Osteoblast (primary cell): ENCODE data around the gene WWC1. TPM values are rescaled to one million over a fixed set of nuclear protein-coding genes. Genes with fewer than 3 reads are reported as not detected.
A peak's percentile ranks its signal among the peaks of the same experiment; 100 is the strongest.

Experiments used
- DNase-seq: peaks from one replicate; pipeline ENCODE4 v3.0.0; 2011; ENCODE audit warnings: low spot score, mixed read lengths; ENCODE audit not compliant: insufficient read length; ENCODE audit errors: missing footprints
- H2AFZ ChIP-seq: 2 replicates; pipeline ENCODE4 v1.6.0; 2011; ENCODE audit warnings: mild to moderate bottlenecking, low read length
- H3K27ac ChIP-seq: 2 replicates; pipeline ENCODE4 v1.5.1; 2011; ENCODE audit warnings: mild to moderate bottlenecking, low read depth, low read length, moderate library complexity
- H3K27me3 ChIP-seq: 2 replicates; pipeline ENCODE4 v1.6.0; 2012; ENCODE audit warnings: mild to moderate bottlenecking, control low read depth, inconsistent platforms, low read length, moderate library complexity; ENCODE audit not compliant: insufficient read depth
- H3K36me3 ChIP-seq: 2 replicates; pipeline ENCODE4 v1.5.1; 2011; ENCODE audit warnings: mild to moderate bottlenecking, low read length, control low read depth, moderate library complexity; ENCODE audit not compliant: insufficient read depth
- H3K4me1 ChIP-seq: 2 replicates; pipeline ENCODE4 v1.5.1; 2011; ENCODE audit warnings: mild to moderate bottlenecking, low read length, control low read depth, moderate library complexity; ENCODE audit not compliant: insufficient read depth
- H3K4me2 ChIP-seq: 2 replicates; pipeline ENCODE4 v1.6.0; 2011; ENCODE audit warnings: mild to moderate bottlenecking, low read length; ENCODE audit not compliant: insufficient read depth
- H3K4me3 ChIP-seq: fragments of 200-600 bp; sonication (generic); 3 replicates; pipeline ENCODE4 v1.5.1; 2012; ENCODE audit warnings: mild to moderate bottlenecking, low read length, inconsistent platforms; ENCODE audit not compliant: insufficient read depth
- H3K79me2 ChIP-seq: 2 replicates; pipeline ENCODE4 v1.6.0; 2012; ENCODE audit warnings: mild to moderate bottlenecking, low read length, control low read depth, inconsistent platforms; ENCODE audit not compliant: insufficient read depth
- H3K9me3 ChIP-seq: 2 replicates; pipeline ENCODE4 v1.5.1; 2011; ENCODE audit warnings: low read depth, low read length, control low read depth
- H4K20me1 ChIP-seq: 2 replicates; pipeline ENCODE4 v1.6.0; 2012; ENCODE audit warnings: mild to moderate bottlenecking, low read length, control low read depth; ENCODE audit not compliant: insufficient read depth
- CTCF ChIP-seq: IDR thresholded peaks from 2 replicates; pipeline ENCODE4 v1.5.1; 2011; ENCODE audit warnings: mild to moderate bottlenecking, low read depth, low read length, moderate library complexity; ENCODE audit errors: extremely low read depth
- total RNA-seq: library from RNA; depleted of rRNA; stranded (reverse); fragments of >200 nt; gene quantifications from 2 replicates; pipeline ENCODE4 v1.2.3, GENCODE V29; 2012

Gene WWC1
- total RNA-seq, 1 donor = 1.4 TPM

GRCh38 chr5:168364750-168365550, 73.5 kb downstream of the WWC1 start:
- H3K4me3 ChIP-seq = peak overlapping the region; percentile 36
- H3K4me1 ChIP-seq = peaks cover 32% of the 10 kb centered on the region
- no peaks in the 10 kb centered on the region for H3K36me3 ChIP-seq
- peak overlapping the region; percentile 76 for H3K4me2 ChIP-seq
- no peak for TF ChIP-seq CTCF
- no peaks in the 10 kb centered on the region for H3K79me2 ChIP-seq
- no peaks in the 10 kb centered on the region for H3K9me3 ChIP-seq
- no peak for DNase-seq
- H2AFZ ChIP-seq = no peak overlapping the region
- no peaks in the 10 kb centered on the region for H3K27me3 ChIP-seq
- peak overlapping the region; percentile 71 for H3K27ac ChIP-seq
- no peaks in the 10 kb centered on the region for H4K20me1 ChIP-seq

- Histone ChIP-seq H3K4me3 (peak overlapping the region; percentile 36), H3K27me3 (no peaks in the 10 kb centered on the region), H3K4me2 (peak overlapping the region; percentile 76), H2AFZ (peak overlapping the region; percentile 19), H4K20me1 (no peaks in the 10 kb centered on the region), H3K79me2 (no peaks in the 10 kb centered on the region), H3K27ac (peak overlapping the region; percentile 71), H3K36me3 (no peaks in the 10 kb centered on the region), H3K9me3 (no peaks in the 10 kb centered on the region), H3K4me1 (peaks cover 32% of the 10 kb centered on the region)
- TF ChIP-seq CTCF = peak; percentile 35
- DNase-seq = no peak
Observed at GRCh38 chr5:168365581-168366081, 74.2 kb downstream of the WWC1 start.

- peak overlapping the region; percentile 71 for H3K27ac ChIP-seq
- DNase-seq = peak; percentile 94
- peaks cover 32% of the 10 kb centered on the region for H3K4me1 ChIP-seq
- TF ChIP-seq CTCF = no peak
- H3K36me3 ChIP-seq = no peaks in the 10 kb centered on the region
- H3K9me3 ChIP-seq = no peaks in the 10 kb centered on the region
- H4K20me1 ChIP-seq = no peaks in the 10 kb centered on the region
- no peaks in the 10 kb centered on the region for H3K27me3 ChIP-seq
- peak overlapping the region; percentile 76 for H3K4me2 ChIP-seq
- no peaks in the 10 kb centered on the region for H3K79me2 ChIP-seq
- peak overlapping the region; percentile 19 for H2AFZ ChIP-seq
- H3K4me3 ChIP-seq = peak overlapping the region; percentile 36
Observed at GRCh38 chr5:168366116-168366515, 74.7 kb downstream of the WWC1 start.

DNA sequence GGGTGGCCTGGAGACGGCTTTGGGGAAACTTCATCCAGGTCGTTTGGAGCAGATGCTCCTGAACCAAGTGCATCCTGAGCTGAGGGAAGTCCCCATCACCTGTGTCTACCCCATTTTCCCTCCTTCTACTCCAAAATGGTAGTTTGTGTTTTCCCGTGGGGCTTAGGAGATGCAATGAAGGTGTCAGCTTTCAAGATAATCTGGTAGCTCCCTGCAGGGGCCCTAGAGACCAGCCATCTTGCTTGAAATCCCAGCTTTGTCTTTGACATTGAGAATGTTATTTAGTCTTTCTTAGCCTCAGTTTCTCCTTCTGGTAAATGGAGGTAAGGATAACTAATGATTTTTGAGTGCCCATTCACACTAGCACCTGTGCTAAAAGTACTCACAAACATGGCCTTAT, 77.4 kb downstream of the WWC1 start:
- no peaks in the 10 kb centered on the region for H3K79me2 ChIP-seq
- DNase-seq = no peak
- no peak for TF ChIP-seq CTCF

More for the DNA sequence above, 77.4 kb downstream of the WWC1 start:
- no peaks in the 10 kb centered on the region for H4K20me1 ChIP-seq
- no peak overlapping the region for H2AFZ ChIP-seq
- no peak overlapping the region for H3K4me2 ChIP-seq
- no peaks in the 10 kb centered on the region for H3K27me3 ChIP-seq
- H3K9me3 ChIP-seq = no peaks in the 10 kb centered on the region
- H3K27ac ChIP-seq = no peak overlapping the region
- H3K4me1 ChIP-seq = peaks cover 28% of the 10 kb centered on the region
- H3K4me3 ChIP-seq = no peak overlapping the region
- no peaks in the 10 kb centered on the region for H3K36me3 ChIP-seq
